H1 (cell line): Measurements from ENCODE around the gene SPTBN4. TPM values are rescaled to one million over a fixed set of nuclear protein-coding genes. Genes with fewer than 3 reads are reported as not detected.
A peak's percentile ranks its signal among the peaks of the same experiment; 100 is the strongest.

Experiments used
- ASH2L ChIP-seq: fragments of 200-600, 300-600 bp; sonication (generic); IDR thresholded peaks from one replicate; pipeline ENCODE4 v1.7.1; 2017; ENCODE audit warnings: low read length
- BRCA1 ChIP-seq: IDR thresholded peaks from 2 replicates; pipeline ENCODE4 v1.6.1; 2012; ENCODE audit warnings: low read depth, low read length, improper control_type of control experiment
- CBX5 ChIP-seq: fragments of 300-800, 300-1000 bp; sonication (generic); IDR thresholded peaks from 2 replicates; pipeline ENCODE4 v1.7.1; 2016; ENCODE audit warnings: antibody characterized with exemption, low read length, low read depth
- EGR1 ChIP-seq: IDR thresholded peaks from 2 replicates; pipeline ENCODE4 v1.6.1; 2011; ENCODE audit warnings: low read depth, low read length, borderline replicate concordance
- EP300 ChIP-seq, 2 experiments: IDR thresholded peaks; 1 replicate in 1 of 2; 2 replicates in 1 of 2; pipeline ENCODE4 v1.6.1; 2011 to 2012; ENCODE audit warnings: low read depth in 2 of 2, low read length in 2 of 2, mild to moderate bottlenecking in 2 of 2, borderline replicate concordance in 1 of 2, inconsistent platforms in 1 of 2, moderate library complexity in 1 of 2
- FOSL1 ChIP-seq: IDR thresholded peaks from 2 replicates; pipeline ENCODE4 v1.6.1; 2011; ENCODE audit warnings: mild to moderate bottlenecking, low read depth, low read length, moderate library complexity; ENCODE audit not compliant: insufficient read depth
- HDAC6 ChIP-seq: IDR thresholded peaks from one replicate; pipeline ENCODE4 v1.7.1; 2012; ENCODE audit warnings: low read depth, mild to moderate bottlenecking, inconsistent platforms, low read length, moderate library complexity
- JUND ChIP-seq: IDR thresholded peaks from 2 replicates; pipeline ENCODE4 v1.6.1; 2011; ENCODE audit warnings: mild to moderate bottlenecking, improper control_type of control experiment, low read length
- KDM1A ChIP-seq: fragments of 200-600, 300-600 bp; sonication (generic); IDR thresholded peaks from 2 replicates; pipeline ENCODE4 v1.7.1; 2016; ENCODE audit warnings: mild to moderate bottlenecking, low read length, borderline replicate concordance
- MAFK ChIP-seq: IDR thresholded peaks from 2 replicates; pipeline ENCODE4 v1.6.1; 2012; ENCODE audit warnings: low read depth, mild to moderate bottlenecking, improper control_type of control experiment, low read length
- PHF8 ChIP-seq: fragments of 200-600 bp; sonication (generic); conservative IDR thresholded peaks from 2 replicates; pipeline ENCODE4 v1.7.1; 2012; ENCODE audit warnings: low read depth, mild to moderate bottlenecking, inconsistent platforms, low read length, moderate library complexity
- POLR2A ChIP-seq, 2 experiments: IDR thresholded peaks; 1 replicate in 1 of 2; 2 replicates in 1 of 2; pipeline ENCODE4 v1.6.1; 2011; ENCODE audit warnings: low read depth in 2 of 2, low read length in 2 of 2, mild to moderate bottlenecking in 2 of 2; ENCODE audit errors: control extremely low read depth in 1 of 2
- RBBP5 ChIP-seq: IDR thresholded peaks from 2 replicates; pipeline ENCODE4 v1.7.1; 2012; ENCODE audit warnings: low read depth, mild to moderate bottlenecking, inconsistent platforms, low read length, moderate library complexity, borderline replicate concordance
- RFX5 ChIP-seq: IDR thresholded peaks from 2 replicates; pipeline ENCODE4 v1.6.1; 2011; ENCODE audit warnings: low read depth, low read length, improper control_type of control experiment, borderline replicate concordance
- RNF2 ChIP-seq: fragments of 200-900, 300-1000 bp; sonication (generic); IDR thresholded peaks from 2 replicates; pipeline ENCODE4 v1.7.1; 2016; ENCODE audit warnings: borderline replicate concordance, low read depth, mild to moderate bottlenecking, antibody characterized with exemption, low read length; ENCODE audit not compliant: poor library complexity, severe bottlenecking; ENCODE audit errors: missing control alignments
- SAP30 ChIP-seq: fragments of 300-600 bp; sonication (generic); IDR thresholded peaks from 2 replicates; pipeline ENCODE4 v1.7.1; 2012; ENCODE audit warnings: low read length, moderate library complexity, mild to moderate bottlenecking, inconsistent platforms; ENCODE audit not compliant: insufficient read depth, insufficient replicate concordance
- SIRT6 ChIP-seq: IDR thresholded peaks from one replicate; pipeline ENCODE4 v1.7.1; 2012; ENCODE audit warnings: low read length, inconsistent platforms
- SP2 ChIP-seq: IDR thresholded peaks from 2 replicates; pipeline ENCODE4 v1.6.1; 2012; ENCODE audit warnings: mild to moderate bottlenecking, low read length, inconsistent platforms
- SUZ12 ChIP-seq: fragments of 200-600 bp; sonication (generic); IDR thresholded peaks from 2 replicates; pipeline ENCODE4 v1.6.1; 2012; ENCODE audit warnings: mild to moderate bottlenecking, inconsistent platforms, low read length, moderate library complexity, mixed read lengths
- TAF7 ChIP-seq: optimal IDR thresholded peaks from 2 replicates; pipeline ENCODE3; 2011; ENCODE audit warnings: low read depth, mild to moderate bottlenecking, inconsistent platforms, low read length, moderate library complexity, borderline replicate concordance
- TBP ChIP-seq: IDR thresholded peaks from 2 replicates; pipeline ENCODE4 v1.6.1; 2011; ENCODE audit warnings: low read depth, low read length, improper control_type of control experiment
- TEAD4 ChIP-seq: IDR thresholded peaks from 2 replicates; pipeline ENCODE4 v1.6.1; 2012; ENCODE audit warnings: low read depth, low read length, inconsistent platforms, mixed read lengths
- polyA plus RNA-seq, 7 experiments: library from polyadenylated mRNA; depleted of rRNA in 3 of 7; stranded (reverse) in 5 of 7; unstranded in 2 of 7; fragments of >200 nt in 5 of 7; fragments of 200-250 nt in 2 of 7; gene quantifications; 1 replicate in 5 of 7; 2 replicates in 1 of 7; 4 replicates in 1 of 7; pipeline versions ENCODE4 v1.2.1 to v1.2.3, GENCODE V29; 2011 to 2013; ENCODE audit warnings: missing spikeins in 2 of 7, mixed read lengths in 2 of 7
- total RNA-seq: library from RNA; stranded (reverse); fragmentation: NEBNext Ultra II Directional; extraction: Animal tissue kit (Norgen Biotek cat#: 25700); gene quantifications from 2 replicates; pipeline ENCODE4 v1.2.1, GENCODE V29; 2021
- TF ChIP-seq, protein P1 (sequence below): IDR thresholded peaks from 2 replicates; pipeline ENCODE4 v1.6.1; 2012; ENCODE audit warnings: inconsistent platforms
- TF ChIP-seq, protein P2 (sequence below): IDR thresholded peaks from 2 replicates; pipeline ENCODE4 v1.6.1; 2012; ENCODE audit warnings: low read length, inconsistent platforms

The SPTBN4 gene
- total and polyA plus RNA-seq, 2 of the 8 experiments (the other 6 are each of a cell fraction or from before 2014, with no cell fraction given) = 1.9 to 3.0 TPM

DNA sequence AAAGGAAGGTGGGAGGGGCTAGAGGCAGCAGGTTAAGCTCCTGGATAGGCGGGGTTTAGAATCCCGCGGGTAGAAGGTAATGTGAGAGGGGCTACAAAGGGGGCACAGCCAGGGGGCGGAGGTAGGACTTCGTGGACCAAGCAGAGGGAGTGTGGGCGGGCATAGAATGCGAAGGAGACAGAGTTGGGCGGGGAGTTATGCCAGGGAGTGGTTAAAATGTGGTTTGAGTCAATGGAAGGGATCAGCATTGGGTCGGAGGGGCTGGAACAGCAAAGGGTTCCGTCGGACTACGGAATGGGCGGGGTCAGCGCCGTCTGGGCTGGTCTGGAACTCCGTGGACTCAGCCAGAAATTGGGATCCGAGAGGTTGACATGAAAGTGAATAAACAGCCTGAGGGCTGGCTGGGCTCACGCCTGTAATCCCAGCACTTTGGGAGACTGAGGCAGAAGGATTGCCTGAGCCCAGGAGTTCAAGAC is 137.4 kb downstream of the SPTBN4 start (continued):
- TF ChIP-seq RNF2 = no peak
- TF ChIP-seq MAFK = no peak
- no peak for TF ChIP-seq ASH2L
- no peak for TF ChIP-seq POLR2A (IDR thresholded peaks at IDR 0.05; ENCODE audit: control extremely low read depth in 1 of 2, low read depth in 2 of 2, low read length in 2 of 2)
- no peak for TF ChIP-seq SUZ12
- TF ChIP-seq, protein P1, sequence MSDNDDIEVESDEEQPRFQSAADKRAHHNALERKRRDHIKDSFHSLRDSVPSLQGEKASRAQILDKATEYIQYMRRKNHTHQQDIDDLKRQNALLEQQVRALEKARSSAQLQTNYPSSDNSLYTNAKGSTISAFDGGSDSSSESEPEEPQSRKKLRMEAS = peak; percentile 39; the same call in 1 of the 2 replicates
- TF ChIP-seq EP300 (IDR thresholded peaks at IDR 0.05; ENCODE audit: borderline replicate concordance in 1 of 2, low read depth in 2 of 2, low read length in 2 of 2) = no peak
- no peak for TF ChIP-seq PHF8
- no peak for TF ChIP-seq RBBP5
- no peak for TF ChIP-seq BRCA1
- no peak for TF ChIP-seq SAP30
- TF ChIP-seq HDAC6 = no peak
- TF ChIP-seq TBP = no peak
- no peak for TF ChIP-seq FOSL1
- TF ChIP-seq RFX5 = no peak
- peak; percentile 98 for TF ChIP-seq KDM1A
- no peak for TF ChIP-seq SP2
- TF ChIP-seq TEAD4 = peak; percentile 54; the same call in 1 of the 2 replicates
- TF ChIP-seq, protein P2, sequence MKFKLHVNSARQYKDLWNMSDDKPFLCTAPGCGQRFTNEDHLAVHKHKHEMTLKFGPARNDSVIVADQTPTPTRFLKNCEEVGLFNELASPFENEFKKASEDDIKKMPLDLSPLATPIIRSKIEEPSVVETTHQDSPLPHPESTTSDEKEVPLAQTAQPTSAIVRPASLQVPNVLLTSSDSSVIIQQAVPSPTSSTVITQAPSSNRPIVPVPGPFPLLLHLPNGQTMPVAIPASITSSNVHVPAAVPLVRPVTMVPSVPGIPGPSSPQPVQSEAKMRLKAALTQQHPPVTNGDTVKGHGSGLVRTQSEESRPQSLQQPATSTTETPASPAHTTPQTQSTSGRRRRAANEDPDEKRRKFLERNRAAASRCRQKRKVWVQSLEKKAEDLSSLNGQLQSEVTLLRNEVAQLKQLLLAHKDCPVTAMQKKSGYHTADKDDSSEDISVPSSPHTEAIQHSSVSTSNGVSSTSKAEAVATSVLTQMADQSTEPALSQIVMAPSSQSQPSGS = no peak
- peak; percentile 40; the same call in 1 of the 2 replicates for TF ChIP-seq EGR1
- no peak for TF ChIP-seq TAF7
- TF ChIP-seq CBX5 = no peak
- no peak for TF ChIP-seq SIRT6
- no peak for TF ChIP-seq JUND
